Osteocyte (in vitro differentiated cells): ENCODE measurements around the gene PIGT. TPM values are rescaled to one million over a fixed set of nuclear protein-coding genes. Genes with fewer than 3 reads are reported as not detected.
A peak's percentile ranks its signal among the peaks of the same experiment; 100 is the strongest.

ENCODE experiments used
- DNase-seq: peaks from one replicate; pipeline ENCODE4 v3.0.0; 2021; ENCODE audit warnings: mixed read lengths; ENCODE audit not compliant: unreplicated experiment; ENCODE audit errors: extremely low spot score
- H3K27ac Mint-ChIP-seq: one replicate; pipeline ENCODE4 v1.8.0; 2021; ENCODE audit warnings: mild to moderate bottlenecking, mixed read lengths; ENCODE audit not compliant: unreplicated experiment
- H3K27me3 Mint-ChIP-seq: one replicate; pipeline ENCODE4 v1.8.0; 2021; ENCODE audit warnings: mixed read lengths; ENCODE audit not compliant: unreplicated experiment
- H3K36me3 Mint-ChIP-seq: one replicate; pipeline ENCODE4 v1.8.0; 2021; ENCODE audit warnings: mixed read lengths; ENCODE audit not compliant: unreplicated experiment
- H3K4me1 Mint-ChIP-seq: one replicate; pipeline ENCODE4 v1.8.0; 2021; ENCODE audit warnings: mixed read lengths; ENCODE audit not compliant: unreplicated experiment
- H3K4me3 Mint-ChIP-seq: one replicate; pipeline ENCODE4 v1.8.0; 2021; ENCODE audit warnings: mild to moderate bottlenecking, moderate library complexity, mixed read lengths; ENCODE audit not compliant: unreplicated experiment
- H3K9me3 Mint-ChIP-seq: one replicate; pipeline ENCODE4 v1.8.0; 2021; ENCODE audit warnings: mixed read lengths; ENCODE audit not compliant: unreplicated experiment
- CTCF ChIP-seq: fragments of 200-600 bp; sonication (generic); IDR thresholded peaks from 2 replicates; pipeline ENCODE4 v1.5.0; 2021; ENCODE audit warnings: antibody characterized with exemption, mild to moderate bottlenecking, moderate library complexity
- total RNA-seq: library from RNA; stranded (reverse); gene quantifications from 2 replicates; pipeline ENCODE4 v1.2.1, GENCODE V29; 2021

PIGT gene
- total RNA-seq, 1 donor from 2014 or later: 140 TPM

GRCh38 chr20:45444050-45444449, 28.1 kb downstream of the PIGT start:
- DNase-seq: no peak
- Mint-ChIP-seq H3K27me3 (peaks cover 63% of the 10 kb centered on the region), H3K9me3 (no peaks in the 10 kb centered on the region), H3K4me1 (no peaks in the 10 kb centered on the region), H3K27ac (no peak overlapping the region), H3K4me3 (no peak overlapping the region), H3K36me3 (no peaks in the 10 kb centered on the region)
- TF ChIP-seq CTCF: no peak

- Mint-ChIP-seq H3K27me3 (peaks cover 67% of the 10 kb centered on the region), H3K36me3 (no peaks in the 10 kb centered on the region), H3K4me3 (no peak overlapping the region), H3K9me3 (no peaks in the 10 kb centered on the region), H3K4me1 (no peaks in the 10 kb centered on the region), H3K27ac (no peak overlapping the region)
- peak; percentile 68 for TF ChIP-seq CTCF
- no peak for DNase-seq
Observed at GRCh38 chr20:45445805-45446562, 30.0 kb downstream of the PIGT start.

- Mint-ChIP-seq H3K4me1 (no peaks in the 10 kb centered on the region), H3K4me3 (no peak overlapping the region), H3K27ac (no peak overlapping the region), H3K36me3 (no peaks in the 10 kb centered on the region), H3K27me3 (peaks cover 64% of the 10 kb centered on the region), H3K9me3 (no peaks in the 10 kb centered on the region)
- no peak for TF ChIP-seq CTCF
- DNase-seq: no peak
Observed at GRCh38 chr20:45448270-45448669, 32.3 kb downstream of the PIGT start.

GRCh38 chr20:45449528-45449927, 33.6 kb downstream of the PIGT start:
- no peak for TF ChIP-seq CTCF
- no peaks in the 10 kb centered on the region for H3K4me1 Mint-ChIP-seq
- no peak for DNase-seq
- no peak overlapping the region for H3K27ac Mint-ChIP-seq
- H3K4me3 Mint-ChIP-seq: no peak overlapping the region
- no peaks in the 10 kb centered on the region for H3K36me3 Mint-ChIP-seq
- H3K27me3 Mint-ChIP-seq: peaks cover 65% of the 10 kb centered on the region
- H3K9me3 Mint-ChIP-seq: no peaks in the 10 kb centered on the region

GRCh38 chr20:45450097-45450818, 34.3 kb downstream of the PIGT start:
- DNase-seq: no peak

More at GRCh38 chr20:45450097-45450818, 34.3 kb downstream of the PIGT start:
- H3K27ac Mint-ChIP-seq: no peak overlapping the region
- no peak overlapping the region for H3K4me3 Mint-ChIP-seq
- no peaks in the 10 kb centered on the region for H3K36me3 Mint-ChIP-seq
- peak; percentile 63 for TF ChIP-seq CTCF
- H3K27me3 Mint-ChIP-seq: peaks cover 59% of the 10 kb centered on the region
- no peaks in the 10 kb centered on the region for H3K9me3 Mint-ChIP-seq
- no peaks in the 10 kb centered on the region for H3K4me1 Mint-ChIP-seq
